HG03521 (cell line): ENCODE results near the gene CAT.

Source experiments
- ATAC-seq: cut with Tn5 transposase; IDR thresholded peaks from one replicate; pipeline ENCODE4 v1.9.1; 2021; ENCODE audit warnings: mild to moderate bottlenecking, moderate library complexity; ENCODE audit not compliant: unreplicated experiment

Gene CAT

GRCh38 chr11:34521265-34521664, 82.5 kb downstream of the CAT start:
- no peak for ATAC-seq
